Lower lobe of right lung (tissue), 2 donors: ENCODE measurements around the gene FMNL2. TPM values are rescaled to one million over a fixed set of nuclear protein-coding genes. Genes with fewer than 3 reads are reported as not detected.
A peak's percentile ranks its signal among the peaks of the same experiment; 100 is the strongest.
"Not testable (repeated sequence)": the region's sequence is repeated elsewhere in the genome, so short reads cannot be mapped to it uniquely, and the experiment has no call there.

Experiments
- ATAC-seq, 2 donors: fragments of 200-7000 bp; cut with Tn5 transposase; one replicate each; pipeline ENCODE4 v1.9.1; 2020 to 2022; ENCODE audit warnings: mild to moderate bottlenecking in 2 of 2, moderate library complexity in 2 of 2
- DNase-seq: peaks from one replicate; pipeline ENCODE4 v3.0.0-alpha.2; 2020
- H3K27ac ChIP-seq: fragments of 200-600 bp; one replicate; pipeline ENCODE4 v1.8.0; 2022
- H3K27me3 ChIP-seq: fragments of 200-600 bp; one replicate; pipeline ENCODE4 v1.8.0; 2022; ENCODE audit warnings: low read depth
- H3K36me3 ChIP-seq: fragments of 200-600 bp; one replicate; pipeline ENCODE4 v1.8.0; 2022; ENCODE audit warnings: mild to moderate bottlenecking
- H3K4me1 ChIP-seq: fragments of 200-600 bp; one replicate; pipeline ENCODE4 v1.8.0; 2022
- H3K4me3 ChIP-seq: fragments of 200-600 bp; one replicate; pipeline ENCODE4 v1.8.0; 2022; ENCODE audit warnings: mild to moderate bottlenecking
- H3K9me3 ChIP-seq: fragments of 200-600 bp; one replicate; pipeline ENCODE4 v1.8.0; 2022
- CTCF ChIP-seq: fragments of 200-600 bp; IDR thresholded peaks from one replicate; pipeline ENCODE4 v1.8.0; 2022; ENCODE audit warnings: antibody characterized with exemption, mild to moderate bottlenecking
- intact Hi-C: fragments of 100-400 bp; cut with DNase I; formaldehyde crosslinking; loops from one replicate; pipeline ENCODE4 v1.11.0; 2022
- total RNA-seq: library from RNA; stranded (reverse); fragmentation: NEBNext Ultra II Directional; extraction: Animal tissue kit (Norgen Biotek cat#: 25700); gene quantifications from one replicate; pipeline ENCODE4 v1.2.1, GENCODE V29; 2021
- donor health status: DM: no; HTN: yes; CAD: no; lungs with severe emphysema.

The FMNL2 gene
- total RNA-seq, 1 donor from 2014 or later = 77.9 TPM

- intact Hi-C loops = no loop called here
- peak in 1 of 2 donors; percentile 13 for ATAC-seq
- H3K27me3 ChIP-seq = no peaks in the 10 kb centered on the region
- no peak overlapping the region for H3K27ac ChIP-seq
- DNase-seq = no peak
- no peaks in the 10 kb centered on the region for H3K4me1 ChIP-seq
- H3K36me3 ChIP-seq = no peaks in the 10 kb centered on the region
- H3K9me3 ChIP-seq = no peaks in the 10 kb centered on the region
- no peak for TF ChIP-seq CTCF
- H3K4me3 ChIP-seq = no peak overlapping the region
Measured at GRCh38 chr2:152320814-152321213, 14.2 kb upstream of the FMNL2 start.

GRCh38 chr2:152322222-152322621 is 12.8 kb upstream of the FMNL2 start:
- intact Hi-C loops = no loop called here
- Histone ChIP-seq H3K9me3 (no peaks in the 10 kb centered on the region), H3K36me3 (no peaks in the 10 kb centered on the region), H3K4me1 (no peaks in the 10 kb centered on the region), H3K4me3 (no peak overlapping the region), H3K27ac (no peak overlapping the region), H3K27me3 (no peaks in the 10 kb centered on the region)
- TF ChIP-seq CTCF = no peak
- ATAC-seq (no peak), DNase-seq (no peak)

GRCh38 chr2:152325126-152325525 is 9.8 kb upstream of the FMNL2 start:
- DNase-seq, H3K4me3 ChIP-seq, H3K36me3 ChIP-seq, intact Hi-C loops, ATAC-seq, H3K27ac ChIP-seq, H3K27me3 ChIP-seq, H3K9me3 ChIP-seq, H3K4me1 ChIP-seq: not testable (repeated sequence)

GRCh38 chr2:152326710-152327109 is 8.3 kb upstream of the FMNL2 start:
- Histone ChIP-seq H3K9me3 (no peaks in the 10 kb centered on the region), H3K4me1 (no peaks in the 10 kb centered on the region), H3K36me3 (no peaks in the 10 kb centered on the region), H3K27me3 (no peaks in the 10 kb centered on the region), H3K4me3 (no peak overlapping the region), H3K27ac (no peak overlapping the region)
- DNase-seq = no peak
- TF ChIP-seq CTCF = no peak
- intact Hi-C loops = no loop called here
- no peak for ATAC-seq

- Histone ChIP-seq H3K36me3 (no peaks in the 10 kb centered on the region), H3K4me1 (no peaks in the 10 kb centered on the region), H3K9me3 (no peaks in the 10 kb centered on the region), H3K4me3 (no peak overlapping the region), H3K27me3 (no peaks in the 10 kb centered on the region), H3K27ac (no peak overlapping the region)
- intact Hi-C loops = no loop called here
- TF ChIP-seq CTCF = no peak
- DNase-seq = no peak
- no peak for ATAC-seq
Measured at GRCh38 chr2:152328013-152328412, 7.0 kb upstream of the FMNL2 start.

GRCh38 chr2:152330235-152330866 is 4.6 kb upstream of the FMNL2 start:
- H3K27ac ChIP-seq = no peak overlapping the region
- H3K36me3 ChIP-seq = no peaks in the 10 kb centered on the region
- TF ChIP-seq CTCF = no peak
- H3K4me3 ChIP-seq = no peak overlapping the region
- no peaks in the 10 kb centered on the region for H3K27me3 ChIP-seq
- no peak for DNase-seq
- no peaks in the 10 kb centered on the region for H3K9me3 ChIP-seq
- intact Hi-C loops = no loop called here
- peaks cover 9% of the 10 kb centered on the region for H3K4me1 ChIP-seq
- ATAC-seq = no peak
